Ovary (tissue), 3 donors: Measurements from ENCODE around the gene ASIC1.

Experiments used
- EP300 ChIP-seq: sonication (generic); formaldehyde crosslinking; IDR thresholded peaks from one replicate; pipeline ENCODE4 v1.6.1; 2017; ENCODE audit warnings: antibody characterized with exemption
- POLR2A ChIP-seq: fragments of 450-650 bp; IDR thresholded peaks from one replicate; pipeline ENCODE4 v1.6.1; 2017; ENCODE audit warnings: antibody characterized with exemption, mild to moderate bottlenecking, moderate library complexity
- TF ChIP-seq, protein P1 (sequence below), 3 donors: fragments of 450-650 bp in 2 of 3; fragments of 200-600 bp in 1 of 3; IDR thresholded peaks; one replicate each; pipeline versions ENCODE4 v1.5.1 to v1.8.0; 2016 to 2022; ENCODE audit warnings: antibody characterized with exemption in 3 of 3, mild to moderate bottlenecking in 1 of 3
- donor health status: DM: no; HTN: no; CAD: no.

DNA sequence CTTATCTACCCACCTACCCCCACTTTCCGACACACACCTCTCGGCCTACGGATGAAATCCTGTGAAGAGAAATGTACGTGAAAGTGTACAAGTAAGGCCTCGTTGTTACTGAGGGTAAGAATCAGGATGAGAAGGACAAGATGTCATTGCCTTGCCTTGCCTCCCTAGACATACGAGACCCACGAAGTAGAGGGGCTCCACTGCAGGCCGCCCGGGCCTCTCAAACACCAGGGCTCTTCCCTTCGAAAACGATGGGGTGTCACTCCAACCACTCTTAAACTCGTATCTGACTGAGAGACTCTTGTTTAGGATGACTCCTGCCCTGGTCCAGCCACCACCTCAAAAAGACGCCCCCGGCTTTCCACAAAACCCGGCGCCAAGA, 32.6 kb upstream of the ASIC1 start:
- TF ChIP-seq POLR2A, result no peak
- TF ChIP-seq, protein P1, sequence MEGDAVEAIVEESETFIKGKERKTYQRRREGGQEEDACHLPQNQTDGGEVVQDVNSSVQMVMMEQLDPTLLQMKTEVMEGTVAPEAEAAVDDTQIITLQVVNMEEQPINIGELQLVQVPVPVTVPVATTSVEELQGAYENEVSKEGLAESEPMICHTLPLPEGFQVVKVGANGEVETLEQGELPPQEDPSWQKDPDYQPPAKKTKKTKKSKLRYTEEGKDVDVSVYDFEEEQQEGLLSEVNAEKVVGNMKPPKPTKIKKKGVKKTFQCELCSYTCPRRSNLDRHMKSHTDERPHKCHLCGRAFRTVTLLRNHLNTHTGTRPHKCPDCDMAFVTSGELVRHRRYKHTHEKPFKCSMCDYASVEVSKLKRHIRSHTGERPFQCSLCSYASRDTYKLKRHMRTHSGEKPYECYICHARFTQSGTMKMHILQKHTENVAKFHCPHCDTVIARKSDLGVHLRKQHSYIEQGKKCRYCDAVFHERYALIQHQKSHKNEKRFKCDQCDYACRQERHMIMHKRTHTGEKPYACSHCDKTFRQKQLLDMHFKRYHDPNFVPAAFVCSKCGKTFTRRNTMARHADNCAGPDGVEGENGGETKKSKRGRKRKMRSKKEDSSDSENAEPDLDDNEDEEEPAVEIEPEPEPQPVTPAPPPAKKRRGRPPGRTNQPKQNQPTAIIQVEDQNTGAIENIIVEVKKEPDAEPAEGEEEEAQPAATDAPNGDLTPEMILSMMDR (IDR thresholded peaks at IDR 0.05), result no peak
- no peak for TF ChIP-seq EP300
